Subcutaneous preadipocyte (primary cell): Measurements from ENCODE around the gene COPA. TPM values are rescaled to one million over a fixed set of nuclear protein-coding genes. Genes with fewer than 3 reads are reported as not detected.

Source experiments
- small RNA-seq: library from RNA; depleted of rRNA; stranded (forward); fragments of <200 nt; gene quantifications from one replicate; pipeline ENCODE3, GENCODE V24; 2012
- total RNA-seq: library from RNA; depleted of rRNA; stranded (reverse); fragments of >200 nt; gene quantifications from 2 replicates; pipeline ENCODE4 v1.2.3, GENCODE V29; 2012

COPA gene
- 199 and 249 TPM in 2 replicates for total RNA-seq

DNA sequence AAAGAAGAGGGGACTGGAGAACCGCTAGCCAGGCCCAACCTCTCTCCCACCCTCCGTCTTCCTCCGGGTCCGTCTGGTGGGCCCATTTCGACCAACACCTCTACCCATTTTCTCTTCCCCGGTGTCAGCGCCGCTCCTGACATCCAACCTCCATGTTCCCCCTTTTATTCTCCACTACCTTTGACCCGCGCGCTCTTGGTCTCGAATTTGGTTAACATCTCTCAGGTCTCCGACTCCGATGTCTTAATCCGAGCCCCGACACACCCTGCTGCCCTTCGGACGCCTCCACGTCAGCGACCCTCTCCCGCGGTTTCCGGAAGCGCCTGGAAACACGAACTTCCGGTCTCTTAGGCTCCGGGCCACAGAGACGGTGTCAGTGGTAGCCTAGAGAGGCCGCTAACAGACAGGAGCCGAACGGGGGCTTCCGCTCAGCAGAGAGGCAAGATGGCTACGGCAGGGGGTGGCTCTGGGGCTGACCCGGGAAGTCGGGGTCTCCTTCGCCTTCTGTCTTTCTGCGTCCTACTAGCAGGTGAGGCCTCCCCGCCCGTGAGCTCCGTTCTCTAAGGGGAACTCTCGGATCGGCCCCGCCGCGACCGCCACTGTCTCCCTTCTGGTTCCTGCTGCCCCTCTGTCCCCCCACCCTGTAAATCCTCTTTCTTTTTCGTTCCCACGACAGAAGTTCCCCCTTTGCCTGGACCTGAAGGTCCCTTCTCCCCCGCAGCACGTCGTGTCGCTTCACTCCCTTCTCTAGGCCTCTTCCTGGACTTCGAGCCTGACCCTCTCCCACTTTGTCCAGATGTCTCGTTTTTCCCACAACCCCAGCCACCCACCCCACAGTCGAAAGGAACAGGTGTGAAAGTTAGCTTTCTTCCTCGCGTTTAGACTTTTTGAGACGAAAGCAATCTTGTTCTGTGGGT lies at the start of gene COPA, which contains the start of gene NCSTN:
TSS of gene COPA (minus strand) at position 298 of the 917 bp plus-strand sequence. CDS start at position 218, 80 bp downstream.
TSS of gene NCSTN (plus strand) at position 431 of the 917 bp plus-strand sequence. CDS start at position 445, 14 bp downstream.

DNA sequence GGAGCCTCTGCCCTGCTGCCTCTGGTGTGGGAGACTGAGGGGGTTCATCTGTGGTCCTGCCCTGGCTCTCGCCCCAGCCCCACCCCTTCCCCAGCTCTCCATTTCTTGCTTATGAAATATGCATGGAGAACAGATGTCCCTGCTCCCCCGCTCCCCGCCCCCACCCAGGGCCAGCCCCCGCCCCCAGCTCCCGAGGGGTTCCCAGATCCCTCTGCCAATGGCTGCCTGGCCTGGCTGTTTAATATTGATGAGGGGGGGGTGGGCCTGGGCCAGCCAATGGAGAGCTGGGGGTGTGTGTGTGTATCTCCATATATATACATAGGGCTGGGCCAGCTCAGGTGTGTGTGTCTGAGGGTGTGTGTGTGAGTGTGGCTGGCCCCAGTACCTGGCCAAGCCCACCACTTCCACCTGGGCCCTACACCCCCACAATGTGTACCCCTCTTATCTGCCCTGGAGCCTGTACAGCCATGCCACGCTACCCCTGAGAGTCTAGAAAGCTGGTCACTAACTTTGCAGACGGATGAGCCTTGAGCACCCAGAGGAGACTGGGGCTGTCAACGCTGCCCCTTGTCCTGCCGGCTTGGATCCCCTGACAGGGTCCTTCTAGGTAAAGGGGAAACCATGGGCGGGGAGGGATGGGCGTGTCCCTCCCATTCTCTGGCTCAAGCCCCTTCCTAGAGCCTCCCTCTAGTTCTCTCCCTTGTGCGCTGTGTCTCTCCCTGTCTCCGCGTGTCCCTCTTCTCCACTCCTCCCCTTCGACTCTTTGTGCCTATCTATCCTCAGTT lies 23.9 kb upstream of the COPA start, which contains the start of gene NHLH1:
TSS of gene NHLH1 (plus strand) at position 341 of the 785 bp plus-strand sequence. CDS start 3,661 bp downstream, outside the sequence.

DNA sequence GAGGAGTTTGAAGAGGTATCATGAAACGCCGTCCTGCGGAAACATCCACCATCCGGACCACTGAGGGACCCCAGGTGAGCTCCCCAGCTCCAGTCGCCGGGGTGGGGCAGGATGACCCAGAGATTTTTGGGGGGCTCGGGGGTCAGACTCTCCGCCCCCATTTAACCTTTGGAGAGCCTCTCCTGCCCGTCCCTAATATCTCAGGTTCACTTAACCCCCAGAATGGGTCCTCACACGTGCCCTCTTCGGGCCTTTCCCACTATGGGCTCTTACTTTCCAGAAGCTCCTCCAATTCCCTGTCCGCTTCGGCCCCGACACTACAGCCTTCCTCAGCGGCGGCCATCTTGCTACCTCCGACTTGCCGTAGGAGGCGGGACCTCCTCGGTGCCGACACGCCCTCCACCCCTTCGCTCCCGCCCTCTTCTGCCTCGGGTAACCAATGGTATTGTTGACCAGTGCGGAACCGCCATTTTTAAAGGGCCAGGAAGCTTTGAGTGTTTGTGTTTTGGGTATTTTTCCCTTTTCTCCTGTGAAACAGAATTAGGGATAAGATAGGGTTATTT lies 58.2 kb downstream of the COPA start, which contains the start of gene PEX19:
TSS of gene PEX19 (minus strand) at position 352 of the 563 bp plus-strand sequence. CDS start at position 343, 9 bp downstream.

DNA sequence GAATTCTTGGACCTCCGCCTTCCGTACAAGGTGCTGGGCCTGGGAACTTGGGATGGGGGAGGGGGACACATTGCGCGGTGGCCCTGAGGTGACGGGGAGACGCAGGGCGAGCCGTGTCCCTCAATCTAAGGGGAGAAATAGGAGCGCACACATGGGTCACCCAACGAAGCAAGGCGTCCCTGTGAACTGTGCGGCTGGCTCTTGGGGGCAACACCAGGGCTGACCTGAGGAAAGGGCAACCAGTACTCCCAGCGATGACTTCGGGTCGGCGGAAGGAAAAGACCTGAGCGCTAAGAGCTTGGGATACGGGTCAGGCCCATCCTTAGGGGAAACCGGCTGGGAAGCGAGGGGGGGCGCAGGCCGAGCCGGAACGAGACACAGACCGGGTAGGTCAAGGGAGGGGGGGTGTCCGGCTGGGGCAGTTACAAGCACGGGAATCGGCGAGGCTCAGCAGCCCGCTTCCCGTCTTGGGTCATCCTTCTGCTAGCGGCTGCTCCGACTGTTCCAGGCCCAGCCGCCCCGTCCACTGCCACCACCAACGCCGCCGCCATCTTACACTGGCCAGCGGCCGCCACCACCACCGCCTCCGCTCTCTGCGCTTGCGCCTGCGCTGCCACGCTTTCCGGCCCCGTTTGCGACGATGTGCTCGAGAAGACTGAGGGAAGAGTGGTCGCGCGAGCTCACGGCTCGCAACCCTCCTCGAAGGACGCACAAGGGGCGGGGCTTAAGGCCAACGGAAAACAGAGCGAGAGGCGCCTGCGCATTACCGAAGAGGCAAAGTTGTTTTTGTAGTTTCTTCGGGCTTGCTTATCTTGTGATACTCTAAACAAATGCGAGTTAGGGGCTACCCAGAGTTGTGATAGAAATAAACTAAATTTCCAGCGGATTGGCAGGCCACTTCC lies 80.9 kb downstream of the COPA start, which contains the start of gene DCAF8:
TSS of gene DCAF8 (minus strand) at position 657 of the 902 bp plus-strand sequence. CDS start 18,541 bp downstream, outside the sequence.

Small RNA genes within 50 kb of the gene (small RNA-seq; reads per million reads assigned to genes)
- not detected for gene RF00019
- gene RNU4-42P, result not detected

Other genes with a start within 250 kb of the COPA start
- gene IGSF8, start 244.6 kb downstream of the COPA start, total RNA-seq, result 11.5 and 14.3 TPM in 2 replicates
- gene ATP1A2, start 227.5 kb downstream of the COPA start, total RNA-seq, result not detected in 2 replicates
- gene ATP1A4, start 191.6 kb downstream of the COPA start, total RNA-seq, result not detected in 2 replicates
- gene CASQ1, start 152.7 kb downstream of the COPA start, total RNA-seq, result not detected in 2 replicates
- 67.1 and 80.8 TPM in 2 replicates for gene PEA15, start 137.9 kb downstream of the COPA start, total RNA-seq
- 77.2 and 85.2 TPM in 2 replicates for gene DCAF8, start 80.7 kb downstream of the COPA start, total RNA-seq
- gene PEX19, start 58.1 kb downstream of the COPA start, total RNA-seq, result 54.4 and 58.8 TPM in 2 replicates
- gene NCSTN, start 133 bp upstream of the COPA start, total RNA-seq, result 107 and 115 TPM in 2 replicates
- 0.20 TPM in 1 of 2 replicates, not detected in the other for gene NHLH1, start 23.8 kb upstream of the COPA start, total RNA-seq
- gene VANGL2, start 57.3 kb upstream of the COPA start, total RNA-seq, result under 0.01 TPM in 1 of 2 replicates, not detected in the other
- gene SLAMF6, start 180.0 kb upstream of the COPA start, total RNA-seq, result not detected in 2 replicates
- gene CD84, start 236.2 kb upstream of the COPA start, total RNA-seq, result under 0.01 TPM in 1 of 2 replicates, not detected in the other